HepG2 (cell line): ENCODE results near the gene ARFGEF3. TPM values are rescaled to one million over a fixed set of nuclear protein-coding genes. Genes with fewer than 3 reads are reported as not detected.
A peak's percentile ranks its signal among the peaks of the same experiment; 100 is the strongest.

Experiments used
- ATF1 ChIP-seq: IDR thresholded peaks from 2 replicates; pipeline ENCODE4 v1.6.1; 2016; ENCODE audit warnings: mild to moderate bottlenecking, control low read depth
- CAMTA2 ChIP-seq: sonication (generic); formaldehyde crosslinking; IDR thresholded peaks from 2 replicates; pipeline ENCODE4 v1.4.0; 2020; ENCODE audit warnings: mild to moderate bottlenecking, missing genetic modification reagents, borderline replicate concordance
- ELF3 ChIP-seq: IDR thresholded peaks from 2 replicates; pipeline ENCODE4 v1.6.1; 2016; ENCODE audit warnings: missing genetic modification reagents, missing compliant biosample characterization
- FOSL1 ChIP-seq: sonication (generic); formaldehyde crosslinking; IDR thresholded peaks from 2 replicates; pipeline ENCODE4 v1.9.0; 2021; ENCODE audit warnings: missing genetic modification reagents, borderline replicate concordance
- FOXA3 ChIP-seq: IDR thresholded peaks from 2 replicates; pipeline ENCODE4 v1.6.1; 2016; ENCODE audit warnings: missing genetic modification reagents, missing compliant biosample characterization
- FOXO1 ChIP-seq: sonication (generic); formaldehyde crosslinking; IDR thresholded peaks from 2 replicates; pipeline ENCODE4 v1.4.0; 2020; ENCODE audit warnings: missing genetic modification reagents
- HMG20A ChIP-seq: IDR thresholded peaks from 2 replicates; pipeline ENCODE4 v1.6.1; 2016; ENCODE audit warnings: borderline replicate concordance
- KLF6 ChIP-seq: IDR thresholded peaks from 2 replicates; pipeline ENCODE4 v1.8.0; 2016; ENCODE audit warnings: missing biosample characterization, missing genetic modification reagents
- NR2F6 ChIP-seq, 2 experiments: IDR thresholded peaks; 2 replicates each; pipeline ENCODE4 v1.6.1; 2016; ENCODE audit warnings: antibody characterized with exemption in 1 of 2, mild to moderate bottlenecking in 1 of 2
- RFX1 ChIP-seq: fragments of 450-650 bp; IDR thresholded peaks from 2 replicates; pipeline ENCODE4 v1.6.1; 2017
- RXRB ChIP-seq: IDR thresholded peaks from 2 replicates; pipeline ENCODE4 v1.6.1; 2016; ENCODE audit warnings: borderline replicate concordance, missing genetic modification reagents, missing compliant biosample characterization
- SAP130 ChIP-seq: IDR thresholded peaks from 2 replicates; pipeline ENCODE4 v1.6.1; 2016; ENCODE audit warnings: low read depth
- STAG1 ChIP-seq: sonication (generic); formaldehyde crosslinking; IDR thresholded peaks from 2 replicates; pipeline ENCODE4 v1.4.0; 2020; ENCODE audit warnings: missing genetic modification reagents
- ZNF12 ChIP-seq: sonication (generic); formaldehyde crosslinking; IDR thresholded peaks from 2 replicates; pipeline ENCODE4 v1.5.0; 2020; ENCODE audit warnings: missing genetic modification reagents
- ZNF180 ChIP-seq: sonication (generic); formaldehyde crosslinking; IDR thresholded peaks from 2 replicates; pipeline ENCODE4 v1.4.0; 2020; ENCODE audit warnings: low read depth, missing genetic modification reagents, borderline replicate concordance
- ZNF562 ChIP-seq: sonication (generic); formaldehyde crosslinking; IDR thresholded peaks from 2 replicates; pipeline ENCODE4 v1.8.0; 2022; ENCODE audit warnings: missing genetic modification reagents, borderline replicate concordance
- ZNF607 ChIP-seq: sonication (generic); formaldehyde crosslinking; IDR thresholded peaks from 2 replicates; pipeline ENCODE4 v1.5.1; 2020; ENCODE audit warnings: missing genetic modification reagents, mild to moderate bottlenecking, borderline replicate concordance
- ZNF652 ChIP-seq: IDR thresholded peaks from 2 replicates; pipeline ENCODE4 v1.6.1; 2016; ENCODE audit warnings: low read depth, borderline replicate concordance
- ZNF816 ChIP-seq: sonication (generic); formaldehyde crosslinking; IDR thresholded peaks from 2 replicates; pipeline ENCODE4 v1.8.0; 2022; ENCODE audit warnings: missing genetic modification reagents, mild to moderate bottlenecking, borderline replicate concordance
- polyA plus RNA-seq, 8 experiments: library from polyadenylated mRNA; depleted of rRNA in 3 of 8; stranded (reverse) in 7 of 8; unstranded in 1 of 8; fragments of >200 nt; fragmentation: Illumina TruSeq in 4 of 8; extraction: Trizol in 4 of 8; gene quantifications; 2 replicates each; pipeline versions ENCODE4 v1.2.1 to v1.2.3, GENCODE V29; 2011 to 2016; ENCODE audit warnings: low read depth in 4 of 8, missing spikeins in 1 of 8, mixed read lengths in 1 of 8; ENCODE audit not compliant: insufficient read depth in 1 of 8
- total RNA-seq, 5 experiments: library from RNA; depleted of rRNA; stranded (reverse); fragments of >200 nt; fragmentation: Illumina TruSeq; extraction: Trizol; gene quantifications; 2 replicates each; pipeline ENCODE4 v1.2.3, GENCODE V29; 2016; ENCODE audit warnings: low read depth in 1 of 5
- TF ChIP-seq, protein P1 (sequence below): sonication (generic); formaldehyde crosslinking; IDR thresholded peaks from 2 replicates; pipeline ENCODE4 v1.4.0; 2020; ENCODE audit warnings: mild to moderate bottlenecking, missing genetic modification reagents
- TF ChIP-seq, protein P2 (sequence below): sonication (generic); formaldehyde crosslinking; IDR thresholded peaks from 2 replicates; pipeline ENCODE4; 2020; ENCODE audit warnings: missing genetic modification reagents, mild to moderate bottlenecking, borderline replicate concordance
- TF ChIP-seq, protein P3 (sequence below): sonication (generic); formaldehyde crosslinking; IDR thresholded peaks from 2 replicates; pipeline ENCODE4 v1.4.0; 2020; ENCODE audit warnings: missing genetic modification reagents
- TF ChIP-seq, protein P4 (sequence below), 2 experiments: fragments of 450-650 bp in 1 of 2; sonication (generic) in 1 of 2; formaldehyde crosslinking; IDR thresholded peaks; 2 replicates each; pipeline versions ENCODE4 v1.5.0 to v1.8.0; 2020 to 2022; ENCODE audit warnings: mild to moderate bottlenecking in 1 of 2, missing genetic modification reagents in 1 of 2

ARFGEF3 gene
- total and polyA plus RNA-seq, 2 of the 13 experiments (the other 11 are each of a cell fraction or from before 2014, with no cell fraction given): 0.60 to 2.6 TPM

DNA sequence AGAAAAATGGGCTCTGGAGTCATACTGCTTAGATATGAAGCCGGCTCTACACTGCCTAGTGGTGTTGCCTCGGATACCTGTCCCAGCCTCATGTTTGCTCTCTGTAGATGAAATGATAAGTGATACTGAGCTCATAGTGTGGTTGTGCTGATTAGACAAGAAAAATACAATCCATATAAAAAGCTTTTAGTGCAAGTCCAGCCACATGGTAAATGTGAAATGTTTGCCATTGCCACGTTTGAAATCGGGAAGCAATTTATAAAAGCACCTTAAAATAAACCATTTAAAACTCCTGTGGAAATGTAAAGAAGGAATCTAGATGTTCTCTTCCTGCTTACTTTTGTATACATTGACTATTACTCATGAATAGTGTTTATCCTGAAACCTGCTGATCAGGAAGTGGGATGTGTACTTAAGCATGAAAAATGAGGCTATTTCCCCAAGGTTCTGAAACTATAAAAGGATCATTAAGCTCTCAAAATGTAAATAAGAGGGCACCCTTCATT is 69.7 kb downstream of the ARFGEF3 start (continued):
- TF ChIP-seq ZNF180 (CRISPR knock-in tag) (no peak), ZNF607 (CRISPR knock-in tag) (no peak), ZNF12 (CRISPR knock-in tag) (peak; percentile 67; the same call in 1 of the 2 replicates), ELF3 (CRISPR knock-in tag) (peak; percentile 98), ZNF652 (CRISPR knock-in tag) (no peak), FOSL1 (CRISPR knock-in tag) (peak; percentile 52; the same call in 1 of the 2 replicates), RXRB (CRISPR knock-in tag) (peak; percentile 74), KLF6 (CRISPR knock-in tag) (no peak), FOXO1 (CRISPR knock-in tag) (peak; percentile 62; the same call in 1 of the 2 replicates), CAMTA2 (CRISPR knock-in tag) (no peak), RFX1 (peak; percentile 17; the same call in 1 of the 2 replicates), HMG20A (CRISPR knock-in tag) (peak; percentile 55; the same call in 1 of the 2 replicates), FOXA3 (peak; percentile 94), NR2F6 (IDR thresholded peaks at IDR 0.05) (0 out of 2 replicates have a peak, but pooled peaks have one; percentile 34), NR2F6 (CRISPR knock-in tag; IDR thresholded peaks at IDR 0.05) (peak; percentile 19; the same call in 1 of the 2 replicates), SAP130 (peak; percentile 73), ZNF816 (CRISPR knock-in tag) (no peak), ZNF562 (no peak), ATF1 (peak; percentile 53; the same call in 1 of the 2 replicates), STAG1 (CRISPR knock-in tag) (0 out of 2 replicates have a peak, but pooled peaks have one; percentile 1)
- TF ChIP-seq, protein P1, sequence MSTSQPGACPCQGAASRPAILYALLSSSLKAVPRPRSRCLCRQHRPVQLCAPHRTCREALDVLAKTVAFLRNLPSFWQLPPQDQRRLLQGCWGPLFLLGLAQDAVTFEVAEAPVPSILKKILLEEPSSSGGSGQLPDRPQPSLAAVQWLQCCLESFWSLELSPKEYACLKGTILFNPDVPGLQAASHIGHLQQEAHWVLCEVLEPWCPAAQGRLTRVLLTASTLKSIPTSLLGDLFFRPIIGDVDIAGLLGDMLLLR: no peak
- TF ChIP-seq, protein P2, sequence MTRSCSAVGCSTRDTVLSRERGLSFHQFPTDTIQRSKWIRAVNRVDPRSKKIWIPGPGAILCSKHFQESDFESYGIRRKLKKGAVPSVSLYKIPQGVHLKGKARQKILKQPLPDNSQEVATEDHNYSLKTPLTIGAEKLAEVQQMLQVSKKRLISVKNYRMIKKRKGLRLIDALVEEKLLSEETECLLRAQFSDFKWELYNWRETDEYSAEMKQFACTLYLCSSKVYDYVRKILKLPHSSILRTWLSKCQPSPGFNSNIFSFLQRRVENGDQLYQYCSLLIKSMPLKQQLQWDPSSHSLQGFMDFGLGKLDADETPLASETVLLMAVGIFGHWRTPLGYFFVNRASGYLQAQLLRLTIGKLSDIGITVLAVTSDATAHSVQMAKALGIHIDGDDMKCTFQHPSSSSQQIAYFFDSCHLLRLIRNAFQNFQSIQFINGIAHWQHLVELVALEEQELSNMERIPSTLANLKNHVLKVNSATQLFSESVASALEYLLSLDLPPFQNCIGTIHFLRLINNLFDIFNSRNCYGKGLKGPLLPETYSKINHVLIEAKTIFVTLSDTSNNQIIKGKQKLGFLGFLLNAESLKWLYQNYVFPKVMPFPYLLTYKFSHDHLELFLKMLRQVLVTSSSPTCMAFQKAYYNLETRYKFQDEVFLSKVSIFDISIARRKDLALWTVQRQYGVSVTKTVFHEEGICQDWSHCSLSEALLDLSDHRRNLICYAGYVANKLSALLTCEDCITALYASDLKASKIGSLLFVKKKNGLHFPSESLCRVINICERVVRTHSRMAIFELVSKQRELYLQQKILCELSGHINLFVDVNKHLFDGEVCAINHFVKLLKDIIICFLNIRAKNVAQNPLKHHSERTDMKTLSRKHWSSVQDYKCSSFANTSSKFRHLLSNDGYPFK: no peak
- TF ChIP-seq, protein P3, sequence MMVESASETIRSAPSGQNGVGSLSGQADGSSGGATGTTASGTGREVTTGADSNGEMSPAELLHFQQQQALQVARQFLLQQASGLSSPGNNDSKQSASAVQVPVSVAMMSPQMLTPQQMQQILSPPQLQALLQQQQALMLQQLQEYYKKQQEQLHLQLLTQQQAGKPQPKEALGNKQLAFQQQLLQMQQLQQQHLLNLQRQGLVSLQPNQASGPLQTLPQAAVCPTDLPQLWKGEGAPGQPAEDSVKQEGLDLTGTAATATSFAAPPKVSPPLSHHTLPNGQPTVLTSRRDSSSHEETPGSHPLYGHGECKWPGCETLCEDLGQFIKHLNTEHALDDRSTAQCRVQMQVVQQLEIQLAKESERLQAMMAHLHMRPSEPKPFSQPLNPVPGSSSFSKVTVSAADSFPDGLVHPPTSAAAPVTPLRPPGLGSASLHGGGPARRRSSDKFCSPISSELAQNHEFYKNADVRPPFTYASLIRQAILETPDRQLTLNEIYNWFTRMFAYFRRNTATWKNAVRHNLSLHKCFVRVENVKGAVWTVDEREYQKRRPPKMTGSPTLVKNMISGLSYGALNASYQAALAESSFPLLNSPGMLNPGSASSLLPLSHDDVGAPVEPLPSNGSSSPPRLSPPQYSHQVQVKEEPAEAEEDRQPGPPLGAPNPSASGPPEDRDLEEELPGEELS (CRISPR knock-in tag): peak; percentile 89
- TF ChIP-seq, protein P4, sequence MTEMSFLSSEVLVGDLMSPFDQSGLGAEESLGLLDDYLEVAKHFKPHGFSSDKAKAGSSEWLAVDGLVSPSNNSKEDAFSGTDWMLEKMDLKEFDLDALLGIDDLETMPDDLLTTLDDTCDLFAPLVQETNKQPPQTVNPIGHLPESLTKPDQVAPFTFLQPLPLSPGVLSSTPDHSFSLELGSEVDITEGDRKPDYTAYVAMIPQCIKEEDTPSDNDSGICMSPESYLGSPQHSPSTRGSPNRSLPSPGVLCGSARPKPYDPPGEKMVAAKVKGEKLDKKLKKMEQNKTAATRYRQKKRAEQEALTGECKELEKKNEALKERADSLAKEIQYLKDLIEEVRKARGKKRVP (CRISPR knock-in tag; IDR thresholded peaks at IDR 0.05): peak in 1 of 2 experiments; percentile 32; a peak in 1 of 4 replicates
